Vagina (tissue), 2 donors: Measurements from ENCODE around the gene SLC24A3. TPM values are rescaled to one million over a fixed set of nuclear protein-coding genes. Genes with fewer than 3 reads are reported as not detected.

Experiments used
- DNase-seq, 2 donors: peaks; one replicate each; pipeline ENCODE4 v3.0.0-alpha.2; 2017; ENCODE audit errors: extremely low spot score in 2 of 2
- H3K27ac ChIP-seq: fragments of 200-600 bp; sonication (generic); one replicate; pipeline ENCODE4 v1.5.1; 2019
- H3K27me3 ChIP-seq: fragments of 200-600 bp; sonication (generic); one replicate; pipeline ENCODE4 v1.5.1; 2019
- H3K36me3 ChIP-seq, 2 donors: fragments of 200-600 bp; sonication (generic); one replicate each; pipeline ENCODE4 v1.5.1; 2017 to 2019
- H3K4me1 ChIP-seq: fragments of 200-600 bp; sonication (generic); one replicate; pipeline ENCODE4 v1.5.1; 2019
- H3K4me3 ChIP-seq, 2 donors: fragments of 200-600 bp; sonication (generic); 1 replicate in 1 of 2; 2 replicates in 1 of 2; pipeline ENCODE4 v1.5.1; 2016 to 2019
- H3K9me3 ChIP-seq: fragments of 200-600 bp; sonication (generic); one replicate; pipeline ENCODE4 v1.5.1; 2019
- CTCF ChIP-seq, 3 experiments: fragments of 450-650 bp in 2 of 3; fragments of 200-600 bp in 1 of 3; sonication (generic) in 1 of 3; IDR thresholded peaks; one replicate each; pipeline ENCODE4 v1.5.1; 2017 to 2019; ENCODE audit warnings: antibody characterized with exemption in 3 of 3, mild to moderate bottlenecking in 2 of 3, moderate library complexity in 2 of 3
- POLR2A ChIP-seq, 2 donors: fragments of 450-650 bp; IDR thresholded peaks; one replicate each; pipeline ENCODE4 v1.6.1; 2017; ENCODE audit warnings: antibody characterized with exemption in 2 of 2, mild to moderate bottlenecking in 2 of 2, moderate library complexity in 2 of 2
- POLR2AphosphoS5 ChIP-seq, 2 donors: sonication (generic); formaldehyde crosslinking; IDR thresholded peaks; one replicate each; pipeline ENCODE4 v1.9.0; 2017; ENCODE audit warnings: antibody characterized with exemption in 2 of 2, mild to moderate bottlenecking in 2 of 2, low read depth in 1 of 2; ENCODE audit not compliant: insufficient read depth in 1 of 2
- intact Hi-C: fragments of 100-400 bp; cut with DNase I; formaldehyde crosslinking; loops from one replicate; pipeline ENCODE4 v1.15.1; 2023
- total RNA-seq: library from RNA; depleted of rRNA; stranded (reverse); fragments of >200 nt; gene quantifications from one replicate; pipeline ENCODE4 v1.2.3, GENCODE V29; 2016

Gene SLC24A3
- total RNA-seq, 1 donor from 2014 or later, result 12.3 TPM

- Histone ChIP-seq H3K36me3 (no peaks in the 10 kb centered on the region), H3K27ac (no peak overlapping the region), H3K4me1 (no peaks in the 10 kb centered on the region), H3K4me3 (no peak overlapping the region), H3K9me3 (no peaks in the 10 kb centered on the region), H3K27me3 (no peaks in the 10 kb centered on the region)
- TF ChIP-seq POLR2A (IDR thresholded peaks at IDR 0.05), result no peak
- TF ChIP-seq POLR2AphosphoS5 (IDR thresholded peaks at IDR 0.05; ENCODE audit: insufficient read depth in 1 of 2, low read depth in 1 of 2), result no peak
- no peak for TF ChIP-seq CTCF (IDR thresholded peaks at IDR 0.05)
- peak in 1 of 2 donors; percentile 42 for DNase-seq
- intact Hi-C loops, result no loop called here
Measured at GRCh38 chr20:19644085-19644484, 431.6 kb downstream of the SLC24A3 start.

- no peaks in the 10 kb centered on the region for H3K4me1 ChIP-seq
- H3K27ac ChIP-seq, result no peak overlapping the region
- no peak overlapping the region for H3K4me3 ChIP-seq
- intact Hi-C loops, result no loop called here
- no peak for TF ChIP-seq POLR2A (IDR thresholded peaks at IDR 0.05)
- TF ChIP-seq CTCF (IDR thresholded peaks at IDR 0.05), result no peak
- TF ChIP-seq POLR2AphosphoS5 (IDR thresholded peaks at IDR 0.05; ENCODE audit: insufficient read depth in 1 of 2, low read depth in 1 of 2), result no peak
- no peak for DNase-seq
- no peaks in the 10 kb centered on the region for H3K9me3 ChIP-seq
- H3K36me3 ChIP-seq, result no peaks in the 10 kb centered on the region
- no peaks in the 10 kb centered on the region for H3K27me3 ChIP-seq
Measured at GRCh38 chr20:19646963-19647362, 434.5 kb downstream of the SLC24A3 start.

- no peak for DNase-seq
- Histone ChIP-seq H3K9me3 (no peaks in the 10 kb centered on the region), H3K4me1 (no peaks in the 10 kb centered on the region), H3K27me3 (no peaks in the 10 kb centered on the region), H3K27ac (no peak overlapping the region), H3K36me3 (no peaks in the 10 kb centered on the region), H3K4me3 (no peak overlapping the region)
- intact Hi-C loops, result no loop called here
- no peak for TF ChIP-seq POLR2A (IDR thresholded peaks at IDR 0.05)
- no peak for TF ChIP-seq CTCF (IDR thresholded peaks at IDR 0.05)
- TF ChIP-seq POLR2AphosphoS5 (IDR thresholded peaks at IDR 0.05; ENCODE audit: insufficient read depth in 1 of 2, low read depth in 1 of 2), result no peak
Measured at GRCh38 chr20:19648024-19648423, 435.6 kb downstream of the SLC24A3 start.

- no peak for DNase-seq
- Histone ChIP-seq H3K9me3 (no peaks in the 10 kb centered on the region), H3K4me1 (no peaks in the 10 kb centered on the region), H3K4me3 (no peak overlapping the region), H3K27ac (no peak overlapping the region), H3K36me3 (no peaks in the 10 kb centered on the region), H3K27me3 (no peaks in the 10 kb centered on the region)
- intact Hi-C loops, result no loop called here
- no peak for TF ChIP-seq POLR2A (IDR thresholded peaks at IDR 0.05)
- TF ChIP-seq CTCF (IDR thresholded peaks at IDR 0.05), result no peak
- no peak for TF ChIP-seq POLR2AphosphoS5 (IDR thresholded peaks at IDR 0.05; ENCODE audit: insufficient read depth in 1 of 2, low read depth in 1 of 2)
Measured at GRCh38 chr20:19649041-19649440, 436.6 kb downstream of the SLC24A3 start.

- Histone ChIP-seq H3K36me3 (no peaks in the 10 kb centered on the region), H3K9me3 (no peaks in the 10 kb centered on the region), H3K27me3 (no peaks in the 10 kb centered on the region), H3K4me3 (no peak overlapping the region), H3K4me1 (no peaks in the 10 kb centered on the region), H3K27ac (no peak overlapping the region)
- TF ChIP-seq POLR2AphosphoS5 (IDR thresholded peaks at IDR 0.05; ENCODE audit: insufficient read depth in 1 of 2, low read depth in 1 of 2), result no peak
- no peak for DNase-seq
- intact Hi-C loops, result no loop called here
Measured at GRCh38 chr20:19652591-19653026, 440.2 kb downstream of the SLC24A3 start.
